NCI-H345 treated with DMSO at 0.1 percent for 48 hours (cell line): ENCODE results near the gene TLCD3A.
"Not testable (repeated sequence)": the region's sequence is repeated elsewhere in the genome, so short reads cannot be mapped to it uniquely, and the experiment has no call there.

ENCODE experiments used
- DNase-seq: peaks from one replicate; lab custom pipeline; 2025; ENCODE audit not compliant: unreplicated experiment; lab: John Stamatoyannopoulos, UW

TLCD3A gene

DNA sequence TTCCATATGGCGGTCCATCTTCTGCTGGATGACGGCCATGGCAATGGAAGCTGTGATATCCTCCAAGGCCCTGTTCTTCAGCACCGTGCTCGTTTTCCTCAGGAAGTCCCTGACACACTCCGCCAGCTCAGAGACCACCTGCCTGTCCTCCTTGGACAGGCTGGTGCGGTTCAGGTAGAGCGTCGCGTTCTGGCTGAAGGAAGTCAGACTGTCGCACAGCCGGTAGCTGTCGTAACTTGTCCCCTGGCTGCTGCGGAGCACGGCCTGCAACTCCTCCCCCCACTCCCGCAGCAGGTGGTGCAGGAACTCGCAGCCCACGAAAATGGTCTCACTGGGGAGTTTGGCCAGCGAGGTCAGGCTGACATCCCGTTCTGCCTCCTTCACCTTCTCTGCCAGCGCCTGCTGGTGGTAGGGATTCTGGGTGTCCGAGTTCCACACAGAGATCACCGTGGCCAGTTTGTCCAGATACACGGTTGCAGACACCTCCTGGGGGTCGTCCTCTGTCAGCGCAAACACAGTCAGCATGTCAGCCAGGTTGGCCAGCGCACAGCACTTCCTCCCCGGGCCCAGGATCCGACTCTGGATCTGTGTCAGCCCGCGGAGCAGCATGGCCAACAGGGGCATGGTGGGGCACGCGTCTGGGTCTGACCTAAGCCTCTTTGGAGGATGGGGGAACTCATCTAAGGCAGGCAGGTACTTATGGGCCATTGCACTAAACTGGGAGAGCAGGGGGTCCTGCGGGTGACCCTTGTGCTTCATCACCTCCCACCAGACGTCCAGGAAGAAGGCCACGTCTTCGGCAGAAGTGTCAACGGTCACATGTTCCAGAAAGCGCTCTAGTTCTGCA, 14.6 kb downstream of the TLCD3A start:
- no peak for DNase-seq

DNA sequence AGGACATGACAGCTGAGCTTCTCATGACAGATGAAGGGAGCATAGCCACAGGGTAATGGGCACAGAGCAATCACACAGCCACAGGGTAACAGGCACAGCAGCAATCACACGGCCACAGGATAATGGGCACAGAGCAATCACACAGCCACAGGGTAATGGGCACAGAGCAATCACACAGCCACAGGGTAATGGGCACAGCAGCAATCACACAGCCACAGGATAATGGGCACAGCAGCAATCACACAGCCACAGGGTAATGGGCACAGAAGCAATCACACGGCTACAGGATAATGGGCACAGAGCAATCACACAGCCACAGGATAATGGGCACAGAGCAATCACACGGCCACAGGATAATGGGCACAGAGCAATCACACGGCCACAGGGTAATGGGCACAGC, 16.2 kb downstream of the TLCD3A start:
- not testable (repeated sequence) for DNase-seq

DNA sequence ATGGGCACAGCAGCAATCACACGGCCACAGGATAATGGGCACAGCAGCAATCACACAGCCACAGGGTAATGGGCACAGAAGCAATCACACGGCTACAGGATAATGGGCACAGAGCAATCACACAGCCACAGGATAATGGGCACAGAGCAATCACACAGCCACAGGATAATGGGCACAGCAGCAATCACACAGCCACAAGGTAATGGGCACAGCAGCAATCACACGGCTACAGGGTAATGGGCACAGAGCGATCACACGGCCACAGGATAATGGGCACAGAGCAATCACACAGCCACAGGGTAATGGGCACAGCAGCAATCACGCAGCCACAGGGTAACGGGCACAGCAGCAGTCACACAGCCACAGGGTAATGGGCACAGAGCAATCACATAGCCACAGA, 17.0 kb downstream of the TLCD3A start:
- not testable (repeated sequence) for DNase-seq

DNA sequence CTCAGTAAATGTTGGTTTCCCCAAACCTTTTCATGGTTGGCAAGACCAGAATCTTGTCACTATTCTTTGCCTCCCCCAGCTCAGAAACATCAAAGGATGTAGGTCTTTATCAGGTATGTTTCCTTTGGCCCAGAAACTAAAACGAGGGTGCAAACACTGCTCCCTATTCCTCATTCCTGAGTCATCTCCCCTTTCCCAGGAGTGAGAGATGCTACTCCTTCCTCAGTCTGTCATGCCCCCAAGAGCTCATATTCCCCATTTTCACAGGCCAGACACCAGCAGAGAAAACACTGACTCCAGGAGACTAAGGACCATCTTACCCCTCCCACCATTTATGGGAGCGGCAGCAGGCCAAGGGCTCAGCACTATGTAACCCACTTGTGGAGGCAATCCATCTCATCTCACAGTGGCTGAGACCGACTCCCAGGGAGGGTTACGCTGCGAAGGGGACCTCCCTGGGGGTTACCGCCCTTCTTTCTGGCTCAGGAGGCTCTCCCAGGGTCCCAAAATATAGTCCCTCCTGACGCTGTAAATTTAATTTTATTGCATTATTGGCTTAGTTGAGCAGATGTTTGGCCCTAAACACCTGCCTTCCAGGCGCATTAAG, 18.1 kb downstream of the TLCD3A start:
- DNase-seq: no peak

DNA sequence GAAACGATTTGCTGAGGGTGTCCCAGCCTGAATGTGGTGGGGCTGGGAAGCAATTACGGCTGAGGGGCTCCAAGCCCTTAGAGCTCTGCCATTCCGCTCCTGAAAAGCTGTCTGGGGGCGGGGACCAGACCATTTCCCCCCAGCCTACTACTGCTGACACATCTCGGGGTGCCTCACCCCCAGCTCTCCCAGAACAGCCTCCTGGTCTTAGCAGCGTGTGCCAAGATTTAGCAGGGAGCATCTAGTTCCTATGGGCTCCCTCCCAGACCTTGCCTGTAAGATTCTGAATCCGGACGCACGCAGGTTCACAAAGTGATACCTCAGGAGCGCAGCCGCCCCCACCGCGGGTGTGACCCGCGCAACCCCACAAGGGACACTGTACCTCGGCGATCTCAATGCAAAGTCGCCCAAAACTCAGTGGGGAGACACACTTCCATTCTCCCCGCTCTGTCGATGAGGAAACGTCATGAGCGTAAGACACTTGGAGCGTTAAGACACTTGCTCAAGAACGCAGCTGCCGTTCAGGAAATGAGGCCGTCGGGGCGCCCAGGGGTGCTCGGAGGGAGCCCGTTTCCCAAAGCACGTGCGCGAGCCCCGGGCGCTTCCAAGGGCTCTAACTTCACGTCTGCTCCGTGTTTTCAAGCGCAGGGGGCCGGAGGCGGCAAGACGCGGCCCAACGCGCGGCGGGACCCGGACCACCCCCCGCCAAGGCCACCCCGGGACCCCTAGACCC, 19.0 kb downstream of the TLCD3A start:
- DNase-seq: no peak

DNA sequence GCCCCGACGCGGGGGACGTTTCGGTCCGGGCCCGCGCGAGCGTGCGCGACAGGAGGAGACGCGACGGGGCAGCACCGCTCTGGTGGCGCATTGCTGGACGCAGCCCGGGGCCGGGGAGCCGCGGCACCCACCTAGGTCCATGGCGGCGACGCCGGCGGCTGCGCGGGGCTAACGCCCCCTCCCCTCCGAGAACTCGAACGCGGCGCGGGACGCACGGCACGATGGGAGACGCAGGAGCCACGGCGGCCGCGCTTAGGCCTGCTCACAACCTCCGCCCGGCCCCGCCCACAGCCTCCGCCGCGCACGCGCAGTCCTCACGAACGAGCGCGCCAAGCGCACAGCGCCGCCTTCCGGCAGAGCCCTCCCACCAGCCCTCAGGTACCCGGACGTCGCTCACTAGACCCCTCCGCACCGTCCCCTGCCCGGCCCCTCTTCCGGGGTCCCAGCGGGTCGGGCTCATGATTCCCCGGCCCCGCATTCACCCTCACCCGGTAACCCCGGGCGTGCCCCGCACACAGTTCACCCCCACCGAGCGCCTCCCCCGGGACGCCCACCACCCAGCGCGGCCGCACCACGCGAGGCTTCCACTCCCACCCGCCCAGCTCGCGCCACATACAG, 19.7 kb downstream of the TLCD3A start, which contains the start of gene GEMIN4:
Gene GEMIN4, minus strand, starts transcription at position 263 of the 618 bp plus-strand sequence. Its CDS starts 122 bp downstream, at position 141.
- DNase-seq: peak; percentile 74

DNA sequence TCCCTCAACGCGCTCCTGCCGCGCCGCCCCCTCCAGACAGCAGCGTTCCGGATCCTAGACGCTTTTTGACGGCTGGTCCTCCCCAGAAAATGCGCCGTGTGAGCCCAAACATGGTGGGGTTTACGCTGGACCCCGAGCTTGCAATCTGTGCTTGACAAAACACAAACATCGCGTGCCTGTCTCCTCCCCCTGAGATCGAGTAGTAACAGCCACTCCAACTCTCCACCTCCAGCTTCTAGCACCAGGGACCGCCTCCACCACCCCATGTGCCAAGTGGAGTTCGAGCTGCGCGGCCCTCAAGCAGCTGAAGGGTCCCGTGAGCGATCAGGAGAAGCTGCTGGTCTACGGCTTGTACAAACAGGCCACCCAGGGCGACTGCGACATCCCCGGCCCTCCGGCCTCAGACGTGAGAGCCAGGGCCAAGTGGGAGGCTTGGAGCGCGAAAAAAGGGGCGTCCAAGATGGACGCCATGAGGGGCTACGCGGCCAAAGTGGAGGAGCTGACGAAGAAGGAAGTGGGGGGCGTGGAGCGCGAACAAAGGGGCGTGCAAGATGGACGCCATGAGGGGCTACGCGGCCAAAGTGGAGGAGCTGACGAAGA, 20.3 kb downstream of the TLCD3A start:
- peak; percentile 39 for DNase-seq

DNA sequence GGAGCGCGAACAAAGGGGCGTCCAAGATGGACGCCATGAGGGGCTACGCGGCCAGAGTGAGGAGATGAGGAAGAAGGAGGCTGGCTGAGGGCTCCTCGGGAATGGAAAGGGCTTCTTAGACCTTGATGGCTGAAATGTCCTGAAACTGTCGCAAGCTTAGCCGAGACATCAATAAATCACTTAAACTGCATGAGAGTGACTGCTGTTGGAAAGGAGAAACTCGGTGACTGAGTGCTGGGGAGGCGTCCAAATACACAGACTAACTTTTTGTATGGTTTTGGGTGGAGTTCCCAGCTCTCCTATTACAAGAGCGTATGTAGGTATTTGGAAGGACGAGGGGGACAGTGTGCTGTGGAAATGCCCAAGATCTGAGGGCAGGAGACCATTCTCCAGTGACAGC, 21.0 kb downstream of the TLCD3A start:
- no peak for DNase-seq

DNA sequence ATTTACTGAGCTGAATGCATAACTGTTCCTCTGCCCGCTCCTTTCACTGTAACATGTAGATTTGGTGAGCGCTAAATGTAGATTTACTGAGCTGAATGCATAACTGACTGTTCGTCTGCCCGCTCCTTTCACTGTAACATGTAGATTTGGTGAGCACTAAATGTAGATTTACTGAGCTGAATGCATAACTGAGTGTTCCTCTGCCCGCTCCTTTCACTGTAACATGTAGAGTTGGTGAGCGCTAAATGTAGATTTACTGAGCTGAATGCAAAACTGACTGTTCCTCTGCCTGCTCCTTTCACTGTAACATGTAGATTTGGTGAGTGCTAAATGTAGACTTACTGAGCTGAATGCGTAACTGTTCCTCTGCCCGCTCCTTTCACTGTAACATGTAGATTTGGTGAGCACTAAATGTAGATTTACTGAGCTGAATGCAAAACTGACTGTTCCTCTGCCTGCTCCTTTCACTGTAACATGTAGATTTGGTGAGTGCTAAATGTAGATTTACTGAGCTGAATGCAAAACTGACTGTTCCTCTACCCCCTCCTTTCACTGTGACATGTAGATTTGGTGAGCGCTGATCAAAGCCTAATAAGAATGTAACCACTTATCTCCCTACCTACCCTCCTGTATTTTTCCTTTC, 23.0 kb downstream of the TLCD3A start:
- DNase-seq: not testable (repeated sequence)

DNA sequence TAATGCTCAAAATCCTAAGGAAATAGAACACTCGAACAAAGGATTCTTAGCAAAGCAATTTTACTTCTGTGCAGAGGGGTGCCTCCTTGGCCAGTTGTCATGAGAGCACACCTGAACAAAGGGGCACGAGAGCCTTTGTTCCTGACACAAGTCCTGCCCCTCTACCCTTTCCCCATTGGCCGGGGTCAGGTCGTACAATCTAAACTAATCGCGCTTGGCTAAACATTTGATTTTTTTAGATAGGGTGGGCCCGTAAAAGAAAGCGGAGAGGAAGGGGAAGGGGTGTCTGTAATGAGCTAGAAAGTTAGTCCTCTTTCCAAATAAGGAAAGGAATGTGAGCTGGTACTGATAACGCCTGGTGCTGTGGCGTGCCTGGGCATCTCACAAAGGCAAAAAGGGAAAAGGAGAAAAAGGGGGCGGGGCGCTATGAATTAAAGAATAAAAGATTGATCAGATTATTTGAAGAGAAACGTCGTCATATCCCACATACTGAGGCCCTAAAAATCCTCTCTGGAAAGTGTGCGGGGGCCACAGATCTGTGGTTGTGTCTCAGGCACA, 23.7 kb downstream of the TLCD3A start:
- DNase-seq: not testable (repeated sequence)

DNA sequence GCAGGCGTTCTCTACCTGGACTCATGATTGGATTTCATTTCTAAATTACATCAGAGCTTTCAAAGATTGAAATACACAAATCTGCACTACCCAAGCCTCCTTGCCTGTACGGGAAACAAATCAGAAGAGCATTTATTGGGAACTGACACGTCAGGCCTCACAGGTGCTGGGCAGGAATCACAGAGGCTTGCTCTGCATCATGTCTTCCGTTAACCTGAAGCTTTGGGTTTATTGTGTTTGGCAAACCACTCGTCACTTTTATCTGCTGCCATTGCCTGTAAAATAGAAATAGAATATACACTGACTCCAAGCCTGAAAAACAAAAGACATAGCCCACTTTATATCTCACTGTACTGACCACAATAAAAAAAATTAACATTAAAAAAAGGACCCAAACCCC, 27.6 kb downstream of the TLCD3A start:
- no peak for DNase-seq

DNA sequence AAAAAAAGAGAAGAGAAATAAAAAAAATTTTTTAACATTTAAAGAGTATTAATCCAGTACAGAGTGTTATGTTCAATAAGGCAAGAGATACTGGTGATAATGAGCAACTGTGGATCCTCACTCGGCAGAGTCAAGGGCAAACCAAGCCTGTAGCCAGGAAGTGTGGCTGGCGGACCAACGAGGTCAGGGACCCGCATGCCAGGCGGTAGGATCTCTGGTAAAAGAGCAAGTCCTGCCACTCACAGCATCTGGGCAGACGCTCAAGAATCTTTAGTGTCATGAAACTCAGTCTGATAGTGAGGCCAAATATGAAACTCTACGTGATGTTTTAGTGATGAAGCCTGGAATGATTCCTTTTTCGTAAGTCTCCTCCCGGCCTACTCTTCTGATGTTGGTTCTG, 28.0 kb downstream of the TLCD3A start:
- no peak for DNase-seq

DNA sequence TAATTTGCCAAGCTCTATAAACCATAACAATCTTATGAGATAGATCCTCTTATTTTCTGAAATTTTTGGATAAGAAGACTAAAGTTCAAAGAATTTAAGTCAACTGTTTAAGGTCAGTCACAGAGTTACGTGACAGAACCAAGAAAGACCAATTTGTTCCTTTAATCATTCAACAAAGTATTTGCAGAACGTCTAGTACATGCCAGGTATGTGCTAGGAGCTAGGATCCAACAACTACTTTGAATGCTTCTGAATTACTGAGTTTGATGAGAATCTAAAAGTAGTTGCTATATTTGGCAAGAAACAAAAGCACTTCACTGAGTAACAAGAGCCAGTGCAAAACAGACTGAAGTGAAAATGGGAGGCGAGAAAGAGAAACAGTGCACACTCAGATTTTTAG, 34.7 kb downstream of the TLCD3A start:
- no peak for DNase-seq

DNA sequence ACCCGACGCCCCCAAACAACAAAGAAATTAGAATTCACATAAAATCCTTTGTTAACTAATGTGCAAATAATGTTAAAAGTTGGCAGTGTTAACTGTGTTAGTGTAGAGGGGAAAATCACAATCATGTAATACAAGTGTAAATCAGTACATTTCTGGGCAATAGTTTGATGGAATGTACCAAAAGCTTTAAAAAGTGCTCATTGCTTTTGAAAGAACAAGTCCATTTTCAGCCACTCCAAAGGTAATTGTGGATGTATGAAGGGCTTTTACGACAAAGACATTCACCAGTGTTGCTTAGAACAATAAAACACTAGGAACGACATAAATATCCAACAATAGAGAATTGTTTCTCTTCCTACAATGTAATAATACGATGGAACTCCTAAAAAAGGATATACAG, 40.6 kb downstream of the TLCD3A start:
- no peak for DNase-seq

DNA sequence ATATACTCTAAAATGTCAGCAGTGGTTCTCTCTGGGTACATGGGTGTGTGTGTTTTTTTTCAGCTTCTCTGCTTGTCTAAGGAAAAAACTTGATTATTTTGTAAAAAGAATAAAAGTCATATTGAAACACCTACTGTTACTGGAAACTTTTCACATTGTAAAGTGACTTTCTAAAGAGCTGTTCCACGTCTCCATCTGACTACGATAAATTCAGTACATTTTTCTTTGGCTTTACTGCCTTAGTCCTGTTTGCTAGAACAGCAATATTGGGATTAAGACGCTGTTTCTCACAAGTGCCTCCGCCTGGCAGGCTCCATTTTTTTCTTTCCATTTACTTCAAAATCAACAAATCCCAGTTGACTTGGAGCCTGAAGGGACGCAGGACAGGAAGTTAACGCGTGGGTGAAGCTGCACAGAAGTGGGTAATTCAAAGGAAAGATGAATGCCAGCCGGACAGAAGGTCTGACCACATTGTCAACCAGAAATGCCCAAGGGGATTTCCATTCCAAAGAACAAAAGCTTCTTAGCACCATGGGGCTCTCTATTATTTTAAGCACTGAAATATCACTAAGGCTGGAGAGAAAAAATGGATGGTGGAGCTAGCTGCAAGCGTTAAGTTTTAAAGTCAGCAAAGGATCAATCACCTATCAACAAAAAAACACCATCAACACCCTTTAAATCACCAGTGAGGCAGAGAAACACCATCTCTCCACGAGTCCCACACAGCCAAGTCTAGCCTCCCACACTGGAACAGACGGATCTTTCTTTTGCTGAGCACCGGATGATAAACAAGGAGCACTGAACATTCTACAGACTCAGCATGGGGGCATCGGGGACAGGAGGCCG, 41.3 kb downstream of the TLCD3A start:
- no peak for DNase-seq

DNA sequence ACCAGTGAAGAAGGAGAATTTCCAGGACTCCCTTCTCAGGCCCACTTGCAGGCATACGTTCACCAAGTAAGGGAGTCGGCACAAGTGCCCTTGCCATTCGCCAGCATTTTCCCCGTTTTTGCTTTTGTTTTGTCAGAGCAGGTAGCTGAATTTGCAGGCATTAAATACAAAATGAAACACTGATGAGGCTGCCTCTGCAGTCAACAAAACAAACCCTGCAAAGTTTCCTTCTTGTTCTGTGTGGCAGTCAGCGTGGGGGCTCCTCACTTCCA, 41.9 kb downstream of the TLCD3A start:
- no peak for DNase-seq

DNA sequence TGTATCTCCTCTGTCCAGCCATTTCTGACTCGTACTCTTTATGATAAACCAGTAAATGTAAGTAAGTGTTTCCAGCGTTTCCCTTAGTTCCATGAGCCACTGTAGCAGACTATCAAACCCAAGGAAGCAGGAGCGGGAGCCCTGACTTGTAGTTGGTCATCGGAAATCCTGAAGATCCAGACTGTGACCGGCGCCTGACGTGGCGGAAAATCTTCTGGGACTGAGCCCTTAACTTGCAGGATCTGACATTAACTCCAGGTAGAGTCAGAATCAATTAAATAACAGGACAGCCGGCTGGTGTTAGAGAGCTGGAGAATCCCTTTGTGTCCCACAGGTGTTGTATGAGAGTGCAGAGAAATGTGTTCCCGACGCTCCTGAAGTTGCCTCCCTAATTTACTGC, 45.7 kb downstream of the TLCD3A start:
- DNase-seq: no peak

DNA sequence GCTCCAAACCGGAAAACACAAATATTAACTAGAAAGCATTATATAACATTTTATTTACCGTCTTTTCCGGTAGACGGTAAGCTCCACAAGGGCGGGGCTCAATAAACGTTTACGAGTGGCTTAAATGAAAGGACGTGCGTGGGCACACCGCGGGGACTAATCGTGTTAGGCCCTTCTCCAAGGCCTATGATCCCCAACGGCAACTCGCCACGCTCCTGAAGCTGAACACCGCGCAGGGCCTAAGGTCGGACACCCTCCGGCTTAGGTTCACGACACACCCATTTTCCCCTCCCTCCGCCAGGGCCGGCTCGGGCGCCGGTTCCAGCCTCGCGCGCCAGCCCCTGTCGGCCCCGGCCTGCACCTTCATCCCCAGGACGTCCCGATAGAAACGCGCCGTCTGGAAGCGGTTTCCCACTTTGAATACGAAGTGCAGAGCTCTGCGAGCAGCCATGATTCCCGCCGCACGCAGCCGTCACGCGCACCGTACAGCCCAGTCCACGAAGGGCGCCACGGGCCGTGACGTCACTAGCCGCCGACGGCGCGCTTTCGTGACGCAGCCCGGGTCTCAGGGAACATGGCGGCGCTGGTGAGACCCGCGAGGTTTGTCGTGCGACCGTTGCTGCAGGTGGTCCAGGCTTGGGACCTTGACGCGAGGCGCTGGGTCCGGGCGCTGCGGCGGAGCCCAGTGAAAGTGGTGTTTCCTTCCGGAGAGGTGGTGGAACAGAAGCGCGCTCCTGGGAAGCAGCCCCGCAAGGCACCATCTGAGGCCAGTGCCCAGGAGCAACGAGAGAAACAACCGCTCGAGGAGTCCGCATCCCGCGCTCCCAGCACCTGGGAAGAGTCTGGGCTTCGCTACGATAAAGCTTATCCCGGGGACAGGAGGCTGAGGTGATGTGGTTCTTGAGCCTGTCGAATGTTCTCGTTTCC, 49.7 kb downstream of the TLCD3A start, which contains the start of the genes GLOD4 and MRM3:
Gene GLOD4, minus strand, starts transcription at position 476 of the 927 bp plus-strand sequence. Its CDS starts 25 bp downstream, at position 451.
Gene MRM3, plus strand, starts transcription at position 549 of the 927 bp plus-strand sequence. Its CDS starts 26 bp downstream, at position 575.
- DNase-seq: peak; percentile 31
